Liver (tissue), 9 donors: ENCODE data around the gene CPLX1. TPM values are rescaled to one million over a fixed set of nuclear protein-coding genes. Genes with fewer than 3 reads are reported as not detected.

Experiments used
- DNase-seq: peaks from one replicate; pipeline ENCODE4 v3.0.0-alpha.2; 2017; ENCODE audit warnings: low spot score
- H3K27ac ChIP-seq, 2 donors: one replicate each; pipeline ENCODE4 v1.7.0; 2013; ENCODE audit warnings: inconsistent platforms in 2 of 2, low read length in 2 of 2, control low read depth in 1 of 2, low read depth in 1 of 2, mild to moderate bottlenecking in 1 of 2
- H3K27me3 ChIP-seq, 4 donors: one replicate each; pipeline versions ENCODE4 v1.6.1 to v1.7.0; 2013; ENCODE audit warnings: low read length in 3 of 4, inconsistent platforms in 1 of 4, mild to moderate bottlenecking in 1 of 4, moderate library complexity in 1 of 4; ENCODE audit not compliant: control insufficient read depth in 4 of 4, insufficient read depth in 4 of 4
- H3K36me3 ChIP-seq, 4 donors: one replicate each; pipeline versions ENCODE4 v1.6.1 to v1.7.0; 2013; ENCODE audit warnings: low read length in 3 of 4, mild to moderate bottlenecking in 3 of 4, low read depth in 1 of 4, moderate library complexity in 1 of 4; ENCODE audit not compliant: control insufficient read depth in 4 of 4, insufficient read depth in 3 of 4
- H3K4me1 ChIP-seq, 4 donors: one replicate each; pipeline versions ENCODE4 v1.6.1 to v1.7.0; 2013; ENCODE audit warnings: low read length in 3 of 4, mild to moderate bottlenecking in 3 of 4, moderate library complexity in 1 of 4; ENCODE audit not compliant: control insufficient read depth in 4 of 4, insufficient read depth in 4 of 4
- H3K4me3 ChIP-seq, 3 donors: one replicate each; pipeline versions ENCODE4 v1.6.1 to v1.7.0; 2013; ENCODE audit warnings: low read length in 3 of 3, control low read depth in 1 of 3, low read depth in 1 of 3, mild to moderate bottlenecking in 1 of 3
- H3K9ac ChIP-seq, 2 donors: one replicate each; pipeline ENCODE4 v1.7.0; 2013; ENCODE audit warnings: low read length in 2 of 2, mild to moderate bottlenecking in 2 of 2, moderate library complexity in 2 of 2, control low read depth in 1 of 2, low read depth in 1 of 2
- H3K9me3 ChIP-seq, 4 donors: one replicate each; pipeline versions ENCODE4 v1.6.1 to v1.7.0; 2013; ENCODE audit warnings: low read length in 3 of 4; ENCODE audit not compliant: control insufficient read depth in 4 of 4
- EGR1 ChIP-seq, 2 donors: IDR thresholded peaks; 2 replicates each; pipeline ENCODE4 v1.6.1; 2016 to 2018; ENCODE audit warnings: antibody characterized with exemption in 2 of 2, low read depth in 2 of 2
- FOXA1 ChIP-seq: IDR thresholded peaks from 2 replicates; pipeline ENCODE4 v1.6.1; 2016; ENCODE audit warnings: antibody characterized with exemption
- FOXA2 ChIP-seq: IDR thresholded peaks from 2 replicates; pipeline ENCODE4 v1.6.1; 2016; ENCODE audit warnings: antibody characterized with exemption
- GABPA ChIP-seq, 2 donors: IDR thresholded peaks in 1 of 2; conservative IDR thresholded peaks in 1 of 2; 2 replicates each; pipeline ENCODE4 v1.6.1; 2016; ENCODE audit warnings: antibody characterized with exemption in 2 of 2, mild to moderate bottlenecking in 1 of 2, moderate library complexity in 1 of 2
- HNF4A ChIP-seq, 2 donors: conservative IDR thresholded peaks; 2 replicates each; pipeline ENCODE4 v1.6.1; 2016; ENCODE audit warnings: antibody characterized with exemption in 2 of 2, mild to moderate bottlenecking in 2 of 2
- HNF4G ChIP-seq: IDR thresholded peaks from 2 replicates; pipeline ENCODE4 v1.6.1; 2016; ENCODE audit warnings: antibody characterized with exemption
- JUND ChIP-seq, 2 donors: IDR thresholded peaks; 2 replicates each; pipeline ENCODE4 v1.6.1; 2016; ENCODE audit warnings: antibody characterized with exemption in 2 of 2
- NR2F2 ChIP-seq: IDR thresholded peaks from 2 replicates; pipeline ENCODE4 v1.6.1; 2016; ENCODE audit warnings: antibody characterized with exemption
- RAD21 ChIP-seq, 2 donors: IDR thresholded peaks; 2 replicates each; pipeline ENCODE4 v1.6.1; 2016; ENCODE audit warnings: antibody characterized with exemption in 2 of 2, mild to moderate bottlenecking in 2 of 2
- RXRA ChIP-seq, 2 donors: IDR thresholded peaks; 2 replicates each; pipeline ENCODE4 v1.6.1; 2017 to 2018; ENCODE audit warnings: antibody characterized with exemption in 2 of 2, mild to moderate bottlenecking in 1 of 2
- SP1 ChIP-seq: IDR thresholded peaks from 2 replicates; pipeline ENCODE4 v1.6.1; 2018; ENCODE audit warnings: antibody characterized with exemption, mild to moderate bottlenecking
- TAF1 ChIP-seq: conservative IDR thresholded peaks from 2 replicates; pipeline ENCODE4 v1.6.1; 2016; ENCODE audit warnings: antibody characterized with exemption, mild to moderate bottlenecking
- YY1 ChIP-seq: IDR thresholded peaks from 2 replicates; pipeline ENCODE4 v1.6.1; 2016; ENCODE audit warnings: antibody characterized with exemption, mild to moderate bottlenecking
- WGBS: extraction: QIAGEN DNeasy Blood & Tissue Kit; methylation state at CpG from one replicate; pipeline ENCODE4 v1.1.7; 2013; 5-methylcytosine and 5-hydroxymethylcytosine counted together
- polyA plus RNA-seq, 2 donors: library from polyadenylated mRNA; stranded (reverse) in 1 of 2; unstranded in 1 of 2; fragments of 200-250 nt in 1 of 2; fragments of >200 nt in 1 of 2; fragmentation: Nextera tagmentation in 1 of 2; extraction: Ambion mirVana in 1 of 2; gene quantifications; one replicate each; pipeline versions ENCODE4 v1.2.1 to v1.2.3, GENCODE V29; 2013 to 2015
- total RNA-seq, 2 donors: library from RNA; depleted of rRNA; stranded (reverse); fragments of >200 nt; gene quantifications; one replicate each; pipeline ENCODE4 v1.2.3, GENCODE V29; 2014
- TF ChIP-seq, protein P1 (sequence below): IDR thresholded peaks from 2 replicates; pipeline ENCODE4 v1.6.1; 2016; ENCODE audit warnings: antibody characterized with exemption
- TF ChIP-seq, protein P2 (sequence below): fragments of 150-350 bp; IDR thresholded peaks from 2 replicates; pipeline ENCODE4 v1.5.1; 2017; ENCODE audit warnings: improper control_type of control experiment, low read depth, low read length; ENCODE audit not compliant: missing input control
- TF ChIP-seq, protein P3 (sequence below): IDR thresholded peaks from 2 replicates; pipeline ENCODE4 v1.6.1; 2016; ENCODE audit warnings: antibody characterized with exemption
- TF ChIP-seq, protein P4 (sequence below): IDR thresholded peaks from 2 replicates; pipeline ENCODE4 v1.6.1; 2016; ENCODE audit warnings: antibody characterized with exemption, mild to moderate bottlenecking
- TF ChIP-seq, protein P5 (sequence below): IDR thresholded peaks from 2 replicates; pipeline ENCODE4 v1.6.1; 2016; ENCODE audit warnings: antibody characterized with exemption
- donor health status: healthy.
- donor health status: healthy.
- donor health status: healthy.
- donor health status: healthy.
- donor health status: healthy.

CPLX1 gene
- total and polyA plus RNA-seq, 4 donors: 0.14 to 2.8 (median 0.80) TPM

DNA sequence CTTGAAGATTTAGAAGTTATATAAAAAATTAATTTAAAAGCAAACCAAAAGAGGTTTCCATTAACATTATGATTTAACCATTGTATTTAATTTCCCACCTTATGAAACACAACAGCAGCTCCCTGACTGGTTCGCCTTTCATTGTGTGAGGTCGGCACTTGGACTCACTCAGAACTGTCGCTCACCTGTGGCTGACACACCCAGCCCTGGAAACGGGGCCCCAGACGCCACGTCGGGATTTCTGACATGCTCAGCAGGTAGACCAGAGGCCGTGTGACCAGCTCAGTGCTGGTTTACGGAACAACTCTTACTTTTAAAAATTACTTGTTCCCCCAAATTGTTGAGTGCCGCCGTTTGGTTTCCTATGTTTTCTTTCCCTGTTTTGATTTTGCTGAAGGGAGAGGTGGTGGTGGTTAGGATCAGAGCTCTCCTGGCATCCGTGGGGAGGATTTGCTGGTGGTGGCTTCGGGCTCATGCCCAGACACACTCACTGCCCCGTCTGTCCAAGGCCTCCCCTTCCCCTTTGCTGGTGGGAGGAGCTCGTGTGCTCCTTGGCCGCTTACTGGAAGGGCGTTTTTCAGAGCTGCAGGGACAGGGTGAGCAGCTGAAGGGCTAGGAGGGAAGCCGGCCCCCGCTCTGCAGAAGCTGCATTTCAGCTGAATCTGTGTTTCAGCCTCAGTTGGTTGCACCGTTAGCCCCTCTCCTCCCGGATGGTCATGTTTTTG, 59.2 kb downstream of the CPLX1 start (continued):
- no peak for TF ChIP-seq NR2F2
- TF ChIP-seq TAF1: no peak

DNA sequence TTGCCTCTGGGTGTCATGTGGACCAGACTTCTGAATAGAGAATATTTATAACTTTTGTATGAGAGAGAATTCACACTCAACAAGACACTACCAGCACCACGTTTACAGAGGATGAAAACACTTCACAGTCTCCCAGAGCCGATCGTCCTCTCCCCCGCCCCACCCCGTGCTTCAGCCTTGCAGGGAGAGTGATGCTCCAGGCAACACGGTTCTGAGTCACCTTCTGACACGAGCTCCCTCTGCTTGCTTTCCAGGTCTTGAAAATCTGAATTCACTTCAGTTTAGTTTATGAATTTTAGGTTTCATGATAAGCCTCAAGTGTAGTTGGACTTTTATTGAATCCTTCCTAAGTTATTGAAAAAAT, 59.8 kb downstream of the CPLX1 start:
- H3K4me1 ChIP-seq: peaks cover 3 to 19% (median 10%) of the 10 kb centered on the region in 4 donors
- H3K9me3 ChIP-seq: no peaks in the 10 kb centered on the region
- no peak for TF ChIP-seq RAD21 (IDR thresholded peaks at IDR 0.05)
- no peak for TF ChIP-seq GABPA (IDR thresholded peaks at IDR 0.05 in 1 of 2, conservative IDR thresholded peaks at IDR 0.05 in 1 of 2)
- TF ChIP-seq HNF4A (conservative IDR thresholded peaks at IDR 0.05): no peak
- TF ChIP-seq, protein P1, sequence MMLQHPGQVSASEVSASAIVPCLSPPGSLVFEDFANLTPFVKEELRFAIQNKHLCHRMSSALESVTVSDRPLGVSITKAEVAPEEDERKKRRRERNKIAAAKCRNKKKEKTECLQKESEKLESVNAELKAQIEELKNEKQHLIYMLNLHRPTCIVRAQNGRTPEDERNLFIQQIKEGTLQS: no peak
- TF ChIP-seq EGR1 (IDR thresholded peaks at IDR 0.05; ENCODE audit: low read depth in 2 of 2): no peak
- no peak for TF ChIP-seq YY1
- TF ChIP-seq, protein P2, sequence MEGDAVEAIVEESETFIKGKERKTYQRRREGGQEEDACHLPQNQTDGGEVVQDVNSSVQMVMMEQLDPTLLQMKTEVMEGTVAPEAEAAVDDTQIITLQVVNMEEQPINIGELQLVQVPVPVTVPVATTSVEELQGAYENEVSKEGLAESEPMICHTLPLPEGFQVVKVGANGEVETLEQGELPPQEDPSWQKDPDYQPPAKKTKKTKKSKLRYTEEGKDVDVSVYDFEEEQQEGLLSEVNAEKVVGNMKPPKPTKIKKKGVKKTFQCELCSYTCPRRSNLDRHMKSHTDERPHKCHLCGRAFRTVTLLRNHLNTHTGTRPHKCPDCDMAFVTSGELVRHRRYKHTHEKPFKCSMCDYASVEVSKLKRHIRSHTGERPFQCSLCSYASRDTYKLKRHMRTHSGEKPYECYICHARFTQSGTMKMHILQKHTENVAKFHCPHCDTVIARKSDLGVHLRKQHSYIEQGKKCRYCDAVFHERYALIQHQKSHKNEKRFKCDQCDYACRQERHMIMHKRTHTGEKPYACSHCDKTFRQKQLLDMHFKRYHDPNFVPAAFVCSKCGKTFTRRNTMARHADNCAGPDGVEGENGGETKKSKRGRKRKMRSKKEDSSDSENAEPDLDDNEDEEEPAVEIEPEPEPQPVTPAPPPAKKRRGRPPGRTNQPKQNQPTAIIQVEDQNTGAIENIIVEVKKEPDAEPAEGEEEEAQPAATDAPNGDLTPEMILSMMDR: no peak
- no peak for TF ChIP-seq HNF4G
- TF ChIP-seq, protein P3, sequence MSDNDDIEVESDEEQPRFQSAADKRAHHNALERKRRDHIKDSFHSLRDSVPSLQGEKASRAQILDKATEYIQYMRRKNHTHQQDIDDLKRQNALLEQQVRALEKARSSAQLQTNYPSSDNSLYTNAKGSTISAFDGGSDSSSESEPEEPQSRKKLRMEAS: no peak
- no peak for TF ChIP-seq RXRA (IDR thresholded peaks at IDR 0.05)
- no peak for TF ChIP-seq JUND (IDR thresholded peaks at IDR 0.05)
- no peak for TF ChIP-seq NR2F2
- TF ChIP-seq, protein P4, sequence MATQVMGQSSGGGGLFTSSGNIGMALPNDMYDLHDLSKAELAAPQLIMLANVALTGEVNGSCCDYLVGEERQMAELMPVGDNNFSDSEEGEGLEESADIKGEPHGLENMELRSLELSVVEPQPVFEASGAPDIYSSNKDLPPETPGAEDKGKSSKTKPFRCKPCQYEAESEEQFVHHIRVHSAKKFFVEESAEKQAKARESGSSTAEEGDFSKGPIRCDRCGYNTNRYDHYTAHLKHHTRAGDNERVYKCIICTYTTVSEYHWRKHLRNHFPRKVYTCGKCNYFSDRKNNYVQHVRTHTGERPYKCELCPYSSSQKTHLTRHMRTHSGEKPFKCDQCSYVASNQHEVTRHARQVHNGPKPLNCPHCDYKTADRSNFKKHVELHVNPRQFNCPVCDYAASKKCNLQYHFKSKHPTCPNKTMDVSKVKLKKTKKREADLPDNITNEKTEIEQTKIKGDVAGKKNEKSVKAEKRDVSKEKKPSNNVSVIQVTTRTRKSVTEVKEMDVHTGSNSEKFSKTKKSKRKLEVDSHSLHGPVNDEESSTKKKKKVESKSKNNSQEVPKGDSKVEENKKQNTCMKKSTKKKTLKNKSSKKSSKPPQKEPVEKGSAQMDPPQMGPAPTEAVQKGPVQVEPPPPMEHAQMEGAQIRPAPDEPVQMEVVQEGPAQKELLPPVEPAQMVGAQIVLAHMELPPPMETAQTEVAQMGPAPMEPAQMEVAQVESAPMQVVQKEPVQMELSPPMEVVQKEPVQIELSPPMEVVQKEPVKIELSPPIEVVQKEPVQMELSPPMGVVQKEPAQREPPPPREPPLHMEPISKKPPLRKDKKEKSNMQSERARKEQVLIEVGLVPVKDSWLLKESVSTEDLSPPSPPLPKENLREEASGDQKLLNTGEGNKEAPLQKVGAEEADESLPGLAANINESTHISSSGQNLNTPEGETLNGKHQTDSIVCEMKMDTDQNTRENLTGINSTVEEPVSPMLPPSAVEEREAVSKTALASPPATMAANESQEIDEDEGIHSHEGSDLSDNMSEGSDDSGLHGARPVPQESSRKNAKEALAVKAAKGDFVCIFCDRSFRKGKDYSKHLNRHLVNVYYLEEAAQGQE: no peak
- TF ChIP-seq SP1: no peak
- TF ChIP-seq FOXA2: no peak
- TF ChIP-seq, protein P5, sequence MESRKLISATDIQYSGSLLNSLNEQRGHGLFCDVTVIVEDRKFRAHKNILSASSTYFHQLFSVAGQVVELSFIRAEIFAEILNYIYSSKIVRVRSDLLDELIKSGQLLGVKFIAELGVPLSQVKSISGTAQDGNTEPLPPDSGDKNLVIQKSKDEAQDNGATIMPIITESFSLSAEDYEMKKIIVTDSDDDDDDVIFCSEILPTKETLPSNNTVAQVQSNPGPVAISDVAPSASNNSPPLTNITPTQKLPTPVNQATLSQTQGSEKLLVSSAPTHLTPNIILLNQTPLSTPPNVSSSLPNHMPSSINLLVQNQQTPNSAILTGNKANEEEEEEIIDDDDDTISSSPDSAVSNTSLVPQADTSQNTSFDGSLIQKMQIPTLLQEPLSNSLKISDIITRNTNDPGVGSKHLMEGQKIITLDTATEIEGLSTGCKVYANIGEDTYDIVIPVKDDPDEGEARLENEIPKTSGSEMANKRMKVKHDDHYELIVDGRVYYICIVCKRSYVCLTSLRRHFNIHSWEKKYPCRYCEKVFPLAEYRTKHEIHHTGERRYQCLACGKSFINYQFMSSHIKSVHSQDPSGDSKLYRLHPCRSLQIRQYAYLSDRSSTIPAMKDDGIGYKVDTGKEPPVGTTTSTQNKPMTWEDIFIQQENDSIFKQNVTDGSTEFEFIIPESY: no peak
- TF ChIP-seq FOXA1: no peak
- no peak for TF ChIP-seq TAF1
- H3K36me3 ChIP-seq: peaks cover 5 to 32% (median 15%) of the 10 kb centered on the region in 4 donors
- no peak for DNase-seq
- WGBS: 83% methylated on average over 7 of the region's 7 CpGs
- no peak overlapping the region for H3K9ac ChIP-seq
- no peaks in the 10 kb centered on the region for H3K27me3 ChIP-seq
- no peak overlapping the region for H3K27ac ChIP-seq
- H3K4me3 ChIP-seq: no peak overlapping the region
